HepG2 (cell line): Measurements from ENCODE around the gene TRAPPC12. TPM values are rescaled to one million over a fixed set of nuclear protein-coding genes. Genes with fewer than 3 reads are reported as not detected.

ENCODE experiments used
- ASH2L ChIP-seq: fragments of 300-600, 200-600 bp; sonication (generic); IDR thresholded peaks from 2 replicates; pipeline ENCODE4 v1.7.0; 2017; ENCODE audit warnings: low read depth, mild to moderate bottlenecking, moderate library complexity, mixed read lengths, low read length; ENCODE audit not compliant: insufficient read length
- DZIP1 ChIP-seq: sonication (generic); formaldehyde crosslinking; IDR thresholded peaks from 2 replicates; pipeline ENCODE4 v1.5.0; 2020; ENCODE audit warnings: mild to moderate bottlenecking, missing genetic modification reagents
- GFI1 ChIP-seq: sonication (generic); formaldehyde crosslinking; IDR thresholded peaks from 2 replicates; pipeline ENCODE4 v1.5.0; 2020; ENCODE audit warnings: missing genetic modification reagents, mild to moderate bottlenecking, borderline replicate concordance
- ISL2 ChIP-seq: sonication (generic); formaldehyde crosslinking; IDR thresholded peaks from 2 replicates; pipeline ENCODE4 v1.5.0; 2020; ENCODE audit warnings: missing genetic modification reagents
- KLF11 ChIP-seq: IDR thresholded peaks from 2 replicates; pipeline ENCODE4 v1.6.1; 2016; ENCODE audit warnings: missing compliant biosample characterization
- MTF1 ChIP-seq: sonication (generic); formaldehyde crosslinking; IDR thresholded peaks from 2 replicates; pipeline ENCODE4 v1.5.0; 2020; ENCODE audit warnings: missing genetic modification reagents
- MXD1 ChIP-seq: sonication (generic); formaldehyde crosslinking; IDR thresholded peaks from 2 replicates; pipeline ENCODE4 v1.4.0; 2020; ENCODE audit warnings: mild to moderate bottlenecking, missing genetic modification reagents
- MXI1 ChIP-seq: IDR thresholded peaks from 3 replicates; pipeline ENCODE4 v1.6.1; 2012; ENCODE audit warnings: low read depth, low read length, inconsistent platforms, borderline replicate concordance
- POLR2AphosphoS5 ChIP-seq: IDR thresholded peaks from 2 replicates; pipeline ENCODE4 v1.6.1; 2012; ENCODE audit warnings: low read depth, low read length
- SAFB2 ChIP-seq: sonication (generic); formaldehyde crosslinking; IDR thresholded peaks from 2 replicates; pipeline ENCODE4 v1.5.1; 2020; ENCODE audit warnings: missing genetic modification reagents, low read depth, mild to moderate bottlenecking, borderline replicate concordance
- SOX5 ChIP-seq: IDR thresholded peaks from 2 replicates; pipeline ENCODE4 v1.6.1; 2016; ENCODE audit warnings: borderline replicate concordance
- STAT6 ChIP-seq: sonication (generic); formaldehyde crosslinking; IDR thresholded peaks from 2 replicates; pipeline ENCODE4 v1.4.0; 2020; ENCODE audit warnings: missing genetic modification reagents, mild to moderate bottlenecking, borderline replicate concordance
- XBP1 ChIP-seq: sonication (generic); formaldehyde crosslinking; IDR thresholded peaks from 2 replicates; pipeline ENCODE4 v1.5.0; 2020; ENCODE audit warnings: missing genetic modification reagents
- ZFP41 ChIP-seq: sonication (generic); formaldehyde crosslinking; IDR thresholded peaks from 2 replicates; pipeline ENCODE4 v1.4.0; 2020; ENCODE audit warnings: mild to moderate bottlenecking, missing genetic modification reagents, borderline replicate concordance
- ZNF264 ChIP-seq: sonication (generic); formaldehyde crosslinking; IDR thresholded peaks from 2 replicates; pipeline ENCODE4 v1.4.0; 2020; ENCODE audit warnings: missing genetic modification reagents
- ZNF430 ChIP-seq: sonication (generic); formaldehyde crosslinking; IDR thresholded peaks from 2 replicates; pipeline ENCODE4 v1.9.0; 2021; ENCODE audit warnings: mild to moderate bottlenecking, missing genetic modification reagents
- ZNF451 ChIP-seq: sonication (generic); formaldehyde crosslinking; IDR thresholded peaks from 2 replicates; pipeline ENCODE4 v1.5.0; 2020; ENCODE audit warnings: mild to moderate bottlenecking, missing genetic modification reagents
- ZNF576 ChIP-seq: sonication (generic); formaldehyde crosslinking; IDR thresholded peaks from 2 replicates; pipeline ENCODE4 v1.4.0; 2020; ENCODE audit warnings: mild to moderate bottlenecking, missing genetic modification reagents
- ZNF644 ChIP-seq: IDR thresholded peaks from 2 replicates; pipeline ENCODE4 v1.6.1; 2016; ENCODE audit warnings: low read depth
- ZNF816 ChIP-seq: sonication (generic); formaldehyde crosslinking; IDR thresholded peaks from 2 replicates; pipeline ENCODE4 v1.8.0; 2022; ENCODE audit warnings: missing genetic modification reagents, mild to moderate bottlenecking, borderline replicate concordance
- polyA plus RNA-seq, 8 experiments: library from polyadenylated mRNA; depleted of rRNA in 3 of 8; stranded (reverse) in 7 of 8; unstranded in 1 of 8; fragments of >200 nt; fragmentation: Illumina TruSeq in 4 of 8; extraction: Trizol in 4 of 8; gene quantifications; 2 replicates each; pipeline versions ENCODE4 v1.2.1 to v1.2.3, GENCODE V29; 2011 to 2016; ENCODE audit warnings: low read depth in 4 of 8, missing spikeins in 1 of 8, mixed read lengths in 1 of 8; ENCODE audit not compliant: insufficient read depth in 1 of 8
- total RNA-seq, 5 experiments: library from RNA; depleted of rRNA; stranded (reverse); fragments of >200 nt; fragmentation: Illumina TruSeq; extraction: Trizol; gene quantifications; 2 replicates each; pipeline ENCODE4 v1.2.3, GENCODE V29; 2016; ENCODE audit warnings: low read depth in 1 of 5
- TF ChIP-seq, protein P1 (sequence below): sonication (generic); formaldehyde crosslinking; IDR thresholded peaks from 2 replicates; pipeline ENCODE4 v1.4.0; 2020; ENCODE audit warnings: missing genetic modification reagents

TRAPPC12 gene
- total and polyA plus RNA-seq, 2 of the 13 experiments (the other 11 are each of a cell fraction or from before 2014, with no cell fraction given) = 46.4 to 97.7 TPM

GRCh38 chr2:3465844-3466481, 86.5 kb downstream of the TRAPPC12 start (continued):
- TF ChIP-seq ZNF451 (no peak; the same call in 1 of the 2 replicates), ZFP41 (no peak), ZNF430 (CRISPR knock-in tag) (no peak; the same call in 1 of the 2 replicates), POLR2AphosphoS5 (no peak; the same call in 1 of the 2 replicates), ZNF816 (no peak; the same call in 1 of the 2 replicates), ZNF264 (CRISPR knock-in tag) (no peak; the same call in 1 of the 2 replicates), ZNF576 (no peak), ASH2L (peak; percentile 88), DZIP1 (CRISPR knock-in tag) (no peak), MTF1 (CRISPR knock-in tag) (no peak), SOX5 (CRISPR knock-in tag) (peak; percentile 85), ZNF644 (CRISPR knock-in tag) (no peak), STAT6 (CRISPR knock-in tag) (0 out of 2 replicates have a peak, but pooled peaks have one; percentile 44), XBP1 (no peak), MXD1 (CRISPR knock-in tag) (no peak), MXI1 (peak; percentile 16; the same call in 1 of the 3 replicates), ISL2 (CRISPR knock-in tag) (peak; percentile 60; the same call in 1 of the 2 replicates), GFI1 (CRISPR knock-in tag) (peak; percentile 96), SAFB2 (CRISPR knock-in tag) (no peak), KLF11 (CRISPR knock-in tag) (no peak; the same call in 1 of the 2 replicates)
- TF ChIP-seq, protein P1, sequence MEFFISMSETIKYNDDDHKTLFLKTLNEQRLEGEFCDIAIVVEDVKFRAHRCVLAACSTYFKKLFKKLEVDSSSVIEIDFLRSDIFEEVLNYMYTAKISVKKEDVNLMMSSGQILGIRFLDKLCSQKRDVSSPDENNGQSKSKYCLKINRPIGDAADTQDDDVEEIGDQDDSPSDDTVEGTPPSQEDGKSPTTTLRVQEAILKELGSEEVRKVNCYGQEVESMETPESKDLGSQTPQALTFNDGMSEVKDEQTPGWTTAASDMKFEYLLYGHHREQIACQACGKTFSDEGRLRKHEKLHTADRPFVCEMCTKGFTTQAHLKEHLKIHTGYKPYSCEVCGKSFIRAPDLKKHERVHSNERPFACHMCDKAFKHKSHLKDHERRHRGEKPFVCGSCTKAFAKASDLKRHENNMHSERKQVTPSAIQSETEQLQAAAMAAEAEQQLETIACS (CRISPR knock-in tag) = no peak
